GM18526 (cell line): ENCODE data around the gene MVB12B.

Experiments used
- POLR2A ChIP-seq: IDR thresholded peaks from 3 replicates; pipeline ENCODE4 v1.6.1; 2011; ENCODE audit not compliant: insufficient read length; ENCODE audit errors: extremely low read depth

Gene MVB12B

GRCh38 chr9:126336736-126337325 lies 10.2 kb downstream of the MVB12B start:
- no peak for TF ChIP-seq POLR2A

- no peak for TF ChIP-seq POLR2A
Observed at GRCh38 chr9:126337729-126338372, 11.2 kb downstream of the MVB12B start.

GRCh38 chr9:126338945-126339344 lies 12.3 kb downstream of the MVB12B start:
- TF ChIP-seq POLR2A = no peak

GRCh38 chr9:126341426-126341825 lies 14.8 kb downstream of the MVB12B start:
- TF ChIP-seq POLR2A = no peak

GRCh38 chr9:126341902-126342301 lies 15.3 kb downstream of the MVB12B start:
- no peak for TF ChIP-seq POLR2A

GRCh38 chr9:126342621-126343031 lies 16.0 kb downstream of the MVB12B start:
- TF ChIP-seq POLR2A = no peak

- no peak for TF ChIP-seq POLR2A
Observed at GRCh38 chr9:126343271-126343700, 16.7 kb downstream of the MVB12B start.

GRCh38 chr9:126346031-126346430 lies 19.4 kb downstream of the MVB12B start:
- TF ChIP-seq POLR2A = no peak

GRCh38 chr9:126347093-126347492 lies 20.5 kb downstream of the MVB12B start:
- no peak for TF ChIP-seq POLR2A

GRCh38 chr9:126347911-126348760 lies 21.5 kb downstream of the MVB12B start:
- TF ChIP-seq POLR2A = no peak

GRCh38 chr9:126348911-126349550 lies 22.4 kb downstream of the MVB12B start:
- TF ChIP-seq POLR2A = no peak

- no peak for TF ChIP-seq POLR2A
Observed at GRCh38 chr9:126354887-126355770, 28.5 kb downstream of the MVB12B start.

- TF ChIP-seq POLR2A = no peak
Observed at GRCh38 chr9:126357074-126357473, 30.4 kb downstream of the MVB12B start.

- no peak for TF ChIP-seq POLR2A
Observed at GRCh38 chr9:126360073-126360472, 33.4 kb downstream of the MVB12B start.
